Endodermal cell (in vitro differentiated cells): ENCODE measurements around the gene THSD4. TPM values are rescaled to one million over a fixed set of nuclear protein-coding genes. Genes with fewer than 3 reads are reported as not detected.
"Not testable (repeated sequence)": the region's sequence is repeated elsewhere in the genome, so short reads cannot be mapped to it uniquely, and the experiment has no call there.

Experiments used
- DNase-seq: peaks from one replicate; pipeline ENCODE4 v3.0.0-alpha.2; 2017
- H3K27ac ChIP-seq: 2 replicates; pipeline ENCODE4 v1.5.1; 2013; ENCODE audit warnings: mild to moderate bottlenecking, low read depth, low read length, moderate library complexity
- H3K27me3 ChIP-seq: 2 replicates; pipeline ENCODE4 v1.6.1; 2013; ENCODE audit warnings: mild to moderate bottlenecking, low read length, moderate library complexity; ENCODE audit not compliant: insufficient read depth, control insufficient read depth, poor library complexity, severe bottlenecking
- H3K36me3 ChIP-seq: 2 replicates; pipeline ENCODE4 v1.7.0; 2013; ENCODE audit warnings: mild to moderate bottlenecking, low read length, moderate library complexity; ENCODE audit not compliant: control insufficient read depth, insufficient read depth
- H3K4me1 ChIP-seq: one replicate; pipeline ENCODE4 v1.7.0; 2013; ENCODE audit warnings: low read length; ENCODE audit not compliant: control insufficient read depth, insufficient read depth
- H3K4me3 ChIP-seq: 2 replicates; pipeline ENCODE4 v1.5.1; 2013; ENCODE audit warnings: mild to moderate bottlenecking, low read length, moderate library complexity
- H3K9ac ChIP-seq: 2 replicates; pipeline ENCODE4 v1.6.1; 2013; ENCODE audit warnings: mild to moderate bottlenecking, low read length, moderate library complexity; ENCODE audit not compliant: poor library complexity, severe bottlenecking; ENCODE audit errors: extremely low read depth
- H3K9me3 ChIP-seq: 2 replicates; pipeline ENCODE4 v1.6.1; 2013; ENCODE audit warnings: mild to moderate bottlenecking, low read length, moderate library complexity; ENCODE audit not compliant: control insufficient read depth
- H3K27ac Mint-ChIP-seq: 2 replicates; pipeline ENCODE4 v1.8.0; 2020; ENCODE audit warnings: mixed read lengths
- H3K27me3 Mint-ChIP-seq: 2 replicates; pipeline ENCODE4 v1.8.0; 2021; ENCODE audit warnings: mild to moderate bottlenecking, mixed read lengths; ENCODE audit not compliant: insufficient read depth
- H3K36me3 Mint-ChIP-seq: 2 replicates; pipeline ENCODE4 v1.8.0; 2020; ENCODE audit warnings: low read depth, mixed read lengths
- H3K4me1 Mint-ChIP-seq: 2 replicates; pipeline ENCODE4 v1.8.0; 2020; ENCODE audit warnings: mixed read lengths
- H3K4me3 Mint-ChIP-seq: 2 replicates; pipeline ENCODE4 v1.8.0; 2020; ENCODE audit warnings: mild to moderate bottlenecking, moderate library complexity, mixed read lengths
- H3K9me3 Mint-ChIP-seq: 2 replicates; pipeline ENCODE4 v1.8.0; 2020; ENCODE audit warnings: mild to moderate bottlenecking, mixed read lengths
- CTCF ChIP-seq: fragments of 200-600 bp; sonication (generic); conservative IDR thresholded peaks from 2 replicates; pipeline ENCODE4 v1.5.0; 2021; ENCODE audit warnings: antibody characterized with exemption, mild to moderate bottlenecking
- WGBS, 2 experiments: methylation state at CpG; one replicate each; pipeline versions ENCODE4 v1.1.5 to v1.1.7; 2013; ENCODE audit warnings: missing lambda C conversion rate in 2 of 2, mixed read lengths in 1 of 2; ENCODE audit not compliant: insufficient coverage in 1 of 2, insufficient read length in 1 of 2; 5-methylcytosine and 5-hydroxymethylcytosine counted together
- total RNA-seq, 2 donors: library from RNA; stranded (reverse); fragmentation: NEBNext Ultra II Directional in 1 of 2; extraction: Animal tissue kit (Norgen Biotek cat#: 25700) in 1 of 2; gene quantifications; 2 replicates in 1 of 2; 3 replicates in 1 of 2; pipeline ENCODE4 v1.2.1, GENCODE V29; 2021

The THSD4 gene
- total RNA-seq, 2 donors from 2014 or later, result 4.6 to 5.4 TPM

- H3K36me3 Mint-ChIP-seq, result no peaks in the 10 kb centered on the region
- H3K4me3 ChIP-seq, result no peak overlapping the region
- no peaks in the 10 kb centered on the region for H3K9me3 Mint-ChIP-seq
- peaks cover 14% of the 10 kb centered on the region for H3K4me1 Mint-ChIP-seq
- H3K9me3 ChIP-seq, result no peaks in the 10 kb centered on the region
- H3K4me1 ChIP-seq, result no peaks in the 10 kb centered on the region
- H3K9ac ChIP-seq, result no peak overlapping the region
- DNase-seq, result no peak
- H3K27me3 ChIP-seq, result no peaks in the 10 kb centered on the region
- H3K27me3 Mint-ChIP-seq, result no peaks in the 10 kb centered on the region
- no peaks in the 10 kb centered on the region for H3K36me3 ChIP-seq
- H3K4me3 Mint-ChIP-seq, result no peak overlapping the region
- no peak overlapping the region for H3K27ac Mint-ChIP-seq
- no peak overlapping the region for H3K27ac ChIP-seq
- TF ChIP-seq CTCF, result no peak
- 89 to 100% methylated on average over 1 to 3 of the region's 3 CpGs for WGBS, 2 experiments
Measured at GRCh38 chr15:71366926-71367325, 251.7 kb downstream of the THSD4 start.

- H3K9ac ChIP-seq, H3K9me3 Mint-ChIP-seq, H3K4me1 ChIP-seq, H3K27me3 ChIP-seq, H3K27ac ChIP-seq, H3K4me3 Mint-ChIP-seq, H3K27ac Mint-ChIP-seq, H3K36me3 Mint-ChIP-seq, H3K36me3 ChIP-seq, H3K4me3 ChIP-seq, H3K9me3 ChIP-seq, H3K27me3 Mint-ChIP-seq, DNase-seq: not testable (repeated sequence)
- peaks cover 14% of the 10 kb centered on the region for H3K4me1 Mint-ChIP-seq
- no CpG with 5 or more reads among the region's 1 CpG for WGBS, 2 experiments
Measured at GRCh38 chr15:71367737-71368136, 252.5 kb downstream of the THSD4 start.

- not testable (repeated sequence) for H3K4me3 ChIP-seq, H3K27ac Mint-ChIP-seq, DNase-seq, H3K27me3 Mint-ChIP-seq, H3K36me3 ChIP-seq, H3K9me3 Mint-ChIP-seq, H3K4me3 Mint-ChIP-seq, H3K27me3 ChIP-seq, H3K27ac ChIP-seq, H3K36me3 Mint-ChIP-seq, H3K9me3 ChIP-seq, H3K9ac ChIP-seq, H3K4me1 Mint-ChIP-seq, H3K4me1 ChIP-seq
- 86% methylated on average over 6 of the region's 7 CpGs; no CpG with 5 or more reads in 1 of the 2 experiments for WGBS, 2 experiments
Measured at GRCh38 chr15:71372769-71373168, 257.5 kb downstream of the THSD4 start.

- Mint-ChIP-seq H3K9me3 (peaks cover 5% of the 10 kb centered on the region), H3K36me3 (no peaks in the 10 kb centered on the region), H3K4me1 (no peaks in the 10 kb centered on the region), H3K27me3 (no peaks in the 10 kb centered on the region), H3K4me3 (no peak overlapping the region), H3K27ac (no peak overlapping the region)
- H3K9ac ChIP-seq, result no peak overlapping the region
- H3K27ac ChIP-seq, result no peak overlapping the region
- no peaks in the 10 kb centered on the region for H3K36me3 ChIP-seq
- DNase-seq, result no peak
- no peak for TF ChIP-seq CTCF
- no peak overlapping the region for H3K4me3 ChIP-seq
- 60 to 89% methylated on average over 1 of the region's 1 CpG for WGBS, 2 experiments
- H3K27me3 ChIP-seq, result no peaks in the 10 kb centered on the region
- H3K4me1 ChIP-seq, result no peaks in the 10 kb centered on the region
- H3K9me3 ChIP-seq, result no peaks in the 10 kb centered on the region
Measured at GRCh38 chr15:71373917-71374316, 258.6 kb downstream of the THSD4 start.
